Measurements from ENCODE around the gene STIM1.

- TF ChIP-seq CEBPB (IDR thresholded peaks at IDR 0.05; ENCODE audit: borderline replicate concordance in 1 of 2, low read depth in 2 of 2, low read length in 2 of 2) (no peak), FOXM1 (IDR thresholded peaks at IDR 0.05; ENCODE audit: low read depth, low read length) (no peak), NFYB (IDR thresholded peaks at IDR 0.05; ENCODE audit: insufficient read depth, low read depth, low read length) (no peak), ESRRA (IDR thresholded peaks at IDR 0.05; ENCODE audit: low read length) (no peak), EZH2 (IDR thresholded peaks at IDR 0.05; ENCODE audit: borderline replicate concordance, control insufficient read depth, low read depth, low read length) (no peak), POLR2AphosphoS5 (IDR thresholded peaks at IDR 0.05; ENCODE audit: low read length) (no peak), NR2C2 (IDR thresholded peaks at IDR 0.05; ENCODE audit: borderline replicate concordance, control insufficient read depth, insufficient read length, low read depth) (no peak), CTCF (IDR thresholded peaks at IDR 0.05 in 2 of 3, conservative IDR thresholded peaks at IDR 0.05 in 1 of 3; ENCODE audit: control insufficient read depth in 2 of 3, extremely low read depth in 1 of 3, insufficient read depth in 1 of 3, low read depth in 3 of 3, low read length in 3 of 3) (no peak), CREB1 (IDR thresholded peaks at IDR 0.05; ENCODE audit: low read depth) (no peak)
These were observed 95.7 kb downstream of the STIM1 start for GRCh38 chr11:3950996-3951660.

Measured in GM12878 (cell line).